Fibroblast of lung (primary cell): ENCODE measurements around the gene QSOX1. TPM values are rescaled to one million over a fixed set of nuclear protein-coding genes. Genes with fewer than 3 reads are reported as not detected.
A peak's percentile ranks its signal among the peaks of the same experiment; 100 is the strongest.

Experiments used
- DNase-seq, 2 donors: peaks; one replicate each; pipeline versions ENCODE4 v3.0.0 to v3.0.0-alpha.2; 2010; ENCODE audit warnings: low read depth in 2 of 2
- H2AFZ ChIP-seq: 2 replicates; pipeline ENCODE4 v1.5.1; 2012; ENCODE audit warnings: low read length, control low read depth, inconsistent platforms
- H3K27ac ChIP-seq: 2 replicates; pipeline ENCODE4 v1.5.1; 2011; ENCODE audit warnings: low read length, control low read depth; ENCODE audit not compliant: insufficient read depth
- H3K27me3 ChIP-seq: 2 replicates; pipeline ENCODE4 v1.5.1; 2011; ENCODE audit warnings: mild to moderate bottlenecking, low read length; ENCODE audit not compliant: control insufficient read depth, insufficient read depth
- H3K36me3 ChIP-seq: 2 replicates; pipeline ENCODE4 v1.5.1; 2011; ENCODE audit warnings: low read length; ENCODE audit not compliant: control insufficient read depth, insufficient read depth
- H3K4me1 ChIP-seq: 2 replicates; pipeline ENCODE4 v1.5.1; 2011; ENCODE audit warnings: low read length; ENCODE audit not compliant: control insufficient read depth, insufficient read depth; ENCODE audit errors: extremely low read depth
- H3K4me2 ChIP-seq: 2 replicates; pipeline ENCODE4 v1.5.1; 2011; ENCODE audit warnings: low read length, control low read depth; ENCODE audit not compliant: insufficient read depth; ENCODE audit errors: extremely low read depth
- H3K4me3 ChIP-seq, 4 experiments: fragments of 200-600 bp in 1 of 4; sonication (generic) in 1 of 4; replicated peaks in 1 of 4; 2 replicates each; pipeline ENCODE4 v1.5.1; 2011 to 2016; ENCODE audit warnings: low read length in 4 of 4, low read depth in 3 of 4, mild to moderate bottlenecking in 3 of 4, control low read depth in 2 of 4, inconsistent platforms in 1 of 4, mixed read lengths in 1 of 4; ENCODE audit not compliant: insufficient read depth in 1 of 4; ENCODE audit errors: control extremely low read depth in 1 of 4
- H3K79me2 ChIP-seq: 2 replicates; pipeline ENCODE4 v1.5.1; 2012; ENCODE audit warnings: mild to moderate bottlenecking, low read length, inconsistent platforms; ENCODE audit not compliant: control insufficient read depth, insufficient read depth
- H3K9ac ChIP-seq: 2 replicates; pipeline ENCODE4 v1.5.1; 2011; ENCODE audit warnings: mild to moderate bottlenecking, low read length, control low read depth; ENCODE audit not compliant: insufficient read depth
- H3K9me3 ChIP-seq: 2 replicates; pipeline ENCODE4 v1.5.1; 2012; ENCODE audit warnings: low read depth, low read length; ENCODE audit not compliant: control insufficient read depth, insufficient read depth
- H4K20me1 ChIP-seq: 2 replicates; pipeline ENCODE4 v1.5.1; 2011; ENCODE audit warnings: low read length; ENCODE audit not compliant: control insufficient read depth, insufficient read depth; ENCODE audit errors: extremely low read depth
- EZH2 ChIP-seq: IDR thresholded peaks from 2 replicates; pipeline ENCODE4 v1.5.1; 2012; ENCODE audit warnings: low read length, control low read depth, mild to moderate bottlenecking; ENCODE audit errors: missing control alignments
- polyA plus RNA-seq, 2 donors: library from polyadenylated mRNA; depleted of rRNA in 1 of 2; stranded (reverse) in 1 of 2; unstranded in 1 of 2; fragments of >200 nt; gene quantifications; 2 replicates each; pipeline ENCODE4 v1.2.1, GENCODE V29; 2011 to 2012; ENCODE audit warnings: missing spikeins in 1 of 2
- total RNA-seq: library from RNA; depleted of rRNA; stranded (reverse); fragments of >200 nt; gene quantifications from 2 replicates; pipeline ENCODE4 v1.2.1, GENCODE V29; 2014
- TF ChIP-seq, protein P1 (sequence below), 2 donors: IDR thresholded peaks in 1 of 2; conservative IDR thresholded peaks in 1 of 2; 1 replicate in 1 of 2; 2 replicates in 1 of 2; pipeline ENCODE4 v1.5.1; 2011 to 2012; ENCODE audit warnings: low read length in 2 of 2, control low read depth in 1 of 2, inconsistent platforms in 1 of 2, low read depth in 1 of 2, mild to moderate bottlenecking in 1 of 2

Gene QSOX1
- total and polyA plus RNA-seq, 2 donors (not counting 1 experiment from before 2014, with no cell fraction given) = 799 to 1,312 TPM

DNA sequence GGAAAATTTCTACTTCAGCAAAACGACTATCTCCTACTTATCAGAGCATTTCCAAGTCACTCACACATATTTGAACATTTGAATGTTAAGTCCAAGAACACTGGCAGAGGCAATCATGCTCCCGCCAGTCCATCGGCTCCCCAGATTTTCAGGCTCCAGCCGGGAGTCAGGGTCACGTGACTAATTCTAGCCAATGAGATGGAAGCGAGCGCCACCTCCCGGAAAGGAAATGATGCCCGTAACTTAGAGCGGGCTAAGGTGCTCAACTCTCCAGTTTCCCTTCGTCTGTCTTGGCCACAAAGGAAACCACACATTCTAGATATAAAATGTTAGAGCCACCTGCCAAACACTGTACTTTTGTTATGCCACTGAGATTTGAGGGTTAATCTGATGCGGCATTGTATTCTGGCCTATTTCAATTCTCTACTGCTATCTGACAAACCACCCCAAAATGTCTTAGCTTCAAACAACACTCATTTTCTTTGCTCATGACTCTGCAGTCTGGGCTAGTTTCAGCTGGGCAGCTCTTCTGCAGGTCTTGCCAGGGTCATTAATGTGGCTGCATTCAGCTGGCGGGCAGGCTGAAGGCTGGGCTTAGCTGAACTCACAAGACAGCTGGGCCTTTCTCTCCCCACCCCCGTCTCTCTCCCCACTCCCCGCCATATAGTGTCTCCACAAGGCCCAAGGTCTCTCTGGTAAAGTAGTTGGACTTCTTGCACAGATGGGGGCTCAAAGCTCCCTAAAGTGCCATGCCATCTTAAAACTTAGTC, 58.9 kb downstream of the QSOX1 start:
- H3K36me3 ChIP-seq = no peaks in the 10 kb centered on the region
- no peaks in the 10 kb centered on the region for H3K9me3 ChIP-seq
- H3K4me3 ChIP-seq = peak overlapping the region in 3 of 4 experiments; percentile 12 to 19 (median 19)
- peak overlapping the region; percentile 32 for H3K4me2 ChIP-seq
- peak overlapping the region; percentile 30 for H3K27ac ChIP-seq
- no peak overlapping the region for H3K9ac ChIP-seq
- DNase-seq = peak; percentile 9 to 45
- H2AFZ ChIP-seq = peak overlapping the region; percentile 57
- no peaks in the 10 kb centered on the region for H3K79me2 ChIP-seq
- H3K27me3 ChIP-seq = no peaks in the 10 kb centered on the region
- no peak for TF ChIP-seq EZH2
- TF ChIP-seq, protein P1, sequence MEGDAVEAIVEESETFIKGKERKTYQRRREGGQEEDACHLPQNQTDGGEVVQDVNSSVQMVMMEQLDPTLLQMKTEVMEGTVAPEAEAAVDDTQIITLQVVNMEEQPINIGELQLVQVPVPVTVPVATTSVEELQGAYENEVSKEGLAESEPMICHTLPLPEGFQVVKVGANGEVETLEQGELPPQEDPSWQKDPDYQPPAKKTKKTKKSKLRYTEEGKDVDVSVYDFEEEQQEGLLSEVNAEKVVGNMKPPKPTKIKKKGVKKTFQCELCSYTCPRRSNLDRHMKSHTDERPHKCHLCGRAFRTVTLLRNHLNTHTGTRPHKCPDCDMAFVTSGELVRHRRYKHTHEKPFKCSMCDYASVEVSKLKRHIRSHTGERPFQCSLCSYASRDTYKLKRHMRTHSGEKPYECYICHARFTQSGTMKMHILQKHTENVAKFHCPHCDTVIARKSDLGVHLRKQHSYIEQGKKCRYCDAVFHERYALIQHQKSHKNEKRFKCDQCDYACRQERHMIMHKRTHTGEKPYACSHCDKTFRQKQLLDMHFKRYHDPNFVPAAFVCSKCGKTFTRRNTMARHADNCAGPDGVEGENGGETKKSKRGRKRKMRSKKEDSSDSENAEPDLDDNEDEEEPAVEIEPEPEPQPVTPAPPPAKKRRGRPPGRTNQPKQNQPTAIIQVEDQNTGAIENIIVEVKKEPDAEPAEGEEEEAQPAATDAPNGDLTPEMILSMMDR (conservative IDR thresholded peaks at IDR 0.05 in 1 of 2, IDR thresholded peaks at IDR 0.05 in 1 of 2; ENCODE audit: low read depth in 1 of 2, low read length in 2 of 2) = peak in 1 of 2 donors; percentile 29
- H3K4me1 ChIP-seq = peaks cover 2% of the 10 kb centered on the region
- H4K20me1 ChIP-seq = no peaks in the 10 kb centered on the region

DNA sequence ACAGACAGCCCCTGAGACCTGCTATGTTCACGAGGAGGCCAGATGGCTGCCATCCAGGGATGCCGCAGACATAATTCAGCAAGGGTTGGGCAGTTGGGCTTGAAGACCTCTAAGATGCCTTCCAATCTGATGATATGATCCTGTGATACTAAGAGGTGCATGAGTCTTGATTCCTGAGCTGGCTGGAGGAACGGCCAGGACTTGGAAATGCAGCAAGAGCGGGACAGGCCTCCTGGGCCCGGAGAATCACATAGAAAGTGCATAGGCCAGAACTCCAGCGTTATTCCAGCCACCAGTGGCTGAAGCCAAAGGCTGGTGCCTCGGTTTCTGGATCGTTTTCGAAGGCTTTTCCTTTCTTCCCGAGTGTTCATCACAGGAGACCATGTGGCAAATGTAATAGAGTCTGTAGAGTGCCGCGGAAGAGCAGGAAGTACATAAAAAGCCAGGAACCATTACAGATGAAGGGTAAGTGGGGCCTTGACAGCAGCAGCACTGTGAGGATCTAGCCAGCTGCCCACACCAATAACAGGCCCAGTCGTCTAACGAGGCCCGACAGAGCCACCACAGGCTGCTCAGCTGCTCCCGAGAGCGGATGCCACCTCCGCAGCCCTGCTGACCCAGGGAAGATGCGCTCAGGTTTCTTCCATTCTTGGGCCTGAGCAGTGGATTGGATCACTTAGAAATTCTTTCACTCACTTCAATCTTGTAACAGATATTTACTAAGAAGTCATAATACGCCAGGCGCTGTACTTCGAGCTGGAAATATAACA, 61.4 kb downstream of the QSOX1 start:
- peak in 1 of 2 donors; percentile 3 for DNase-seq
- H3K4me1 ChIP-seq = peaks cover 2% of the 10 kb centered on the region
- H3K9ac ChIP-seq = no peak overlapping the region
- no peaks in the 10 kb centered on the region for H4K20me1 ChIP-seq
- H3K4me2 ChIP-seq = no peak overlapping the region
- no peaks in the 10 kb centered on the region for H3K79me2 ChIP-seq
- H2AFZ ChIP-seq = peak overlapping the region; percentile 40
- H3K36me3 ChIP-seq = no peaks in the 10 kb centered on the region
- no peak overlapping the region for H3K4me3 ChIP-seq
- no peak for TF ChIP-seq EZH2
- TF ChIP-seq, protein P1 (conservative IDR thresholded peaks at IDR 0.05 in 1 of 2, IDR thresholded peaks at IDR 0.05 in 1 of 2; ENCODE audit: low read depth in 1 of 2, low read length in 2 of 2) = no peak
- no peaks in the 10 kb centered on the region for H3K27me3 ChIP-seq
- H3K27ac ChIP-seq = no peak overlapping the region
- no peaks in the 10 kb centered on the region for H3K9me3 ChIP-seq

DNA sequence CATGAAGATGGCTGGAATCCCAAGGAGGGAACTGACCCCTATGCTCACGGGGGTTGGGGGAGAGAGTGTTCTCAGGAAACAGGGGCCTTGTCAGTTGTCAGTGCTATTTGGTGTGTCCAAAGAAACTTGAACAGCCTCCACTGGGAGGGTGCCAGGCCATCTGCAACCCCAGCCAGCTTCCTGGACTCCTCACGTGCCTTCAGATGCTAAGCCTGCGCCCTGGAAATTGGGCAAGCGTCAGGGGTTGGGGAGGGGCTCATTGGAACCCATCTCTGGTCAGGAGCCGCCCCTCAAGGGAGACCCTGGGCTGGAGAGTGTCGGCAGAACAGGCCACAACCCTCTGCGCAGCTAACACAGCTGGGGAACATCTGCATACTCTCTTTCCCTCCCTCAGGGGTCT, 62.3 kb downstream of the QSOX1 start:
- Histone ChIP-seq H3K4me3 (no peak overlapping the region), H3K4me1 (peaks cover 2% of the 10 kb centered on the region), H2AFZ (no peak overlapping the region), H3K36me3 (no peaks in the 10 kb centered on the region), H3K4me2 (no peak overlapping the region), H3K9me3 (no peaks in the 10 kb centered on the region), H3K9ac (no peak overlapping the region), H3K27ac (no peak overlapping the region), H3K27me3 (no peaks in the 10 kb centered on the region), H3K79me2 (no peaks in the 10 kb centered on the region), H4K20me1 (no peaks in the 10 kb centered on the region)
- DNase-seq = no peak
- TF ChIP-seq, protein P1 (conservative IDR thresholded peaks at IDR 0.05 in 1 of 2, IDR thresholded peaks at IDR 0.05 in 1 of 2; ENCODE audit: low read depth in 1 of 2, low read length in 2 of 2) = no peak
- no peak for TF ChIP-seq EZH2
